Fibroblast of mammary gland (primary cell): ENCODE data around the gene HDAC5.

Experiments used
- DNase-seq: peaks from one replicate; pipeline ENCODE4 v3.0.0-alpha.2; 2010; ENCODE audit warnings: low read depth
- H3K4me3 ChIP-seq: 2 replicates; pipeline ENCODE4 v1.5.1; 2011; ENCODE audit warnings: low read depth, mild to moderate bottlenecking, low read length, moderate library complexity; ENCODE audit not compliant: control insufficient read depth
- CTCF ChIP-seq: conservative IDR thresholded peaks from 2 replicates; pipeline ENCODE4 v1.5.1; 2011; ENCODE audit warnings: low read depth, low read length, inconsistent platforms; ENCODE audit not compliant: control insufficient read depth, insufficient read depth

HDAC5 gene

GRCh38 chr17:44119798-44120197 is 3.6 kb downstream of the HDAC5 start:
- DNase-seq: no peak
- TF ChIP-seq CTCF: no peak
- no peak overlapping the region for H3K4me3 ChIP-seq

GRCh38 chr17:44119062-44119461 is 4.4 kb downstream of the HDAC5 start:
- no peak for TF ChIP-seq CTCF
- DNase-seq: no peak
- no peak overlapping the region for H3K4me3 ChIP-seq

GRCh38 chr17:44118427-44119050 is 4.9 kb downstream of the HDAC5 start:
- no peak for DNase-seq
- H3K4me3 ChIP-seq: no peak overlapping the region
- TF ChIP-seq CTCF: no peak

GRCh38 chr17:44117351-44117750 is 6.1 kb downstream of the HDAC5 start:
- no peak overlapping the region for H3K4me3 ChIP-seq
- no peak for DNase-seq
- no peak for TF ChIP-seq CTCF

GRCh38 chr17:44115585-44116415 is 7.6 kb downstream of the HDAC5 start:
- DNase-seq: peak; percentile 48
- peak; percentile 82 for TF ChIP-seq CTCF
- no peak overlapping the region for H3K4me3 ChIP-seq

GRCh38 chr17:44113868-44114840 is 9.3 kb downstream of the HDAC5 start:
- no peak for TF ChIP-seq CTCF
- H3K4me3 ChIP-seq: no peak overlapping the region
- no peak for DNase-seq
